HepG2 (cell line): ENCODE results near the gene AUP1. TPM values are rescaled to one million over a fixed set of nuclear protein-coding genes. Genes with fewer than 3 reads are reported as not detected.

Source experiments
- BCL6 ChIP-seq: IDR thresholded peaks from 2 replicates; pipeline ENCODE4 v1.6.1; 2016; ENCODE audit warnings: missing genetic modification reagents, missing compliant biosample characterization
- HNRNPLL ChIP-seq: fragments of 200-400 bp; formaldehyde crosslinking; IDR thresholded peaks from 2 replicates; pipeline ENCODE4 v1.6.1; 2017; ENCODE audit warnings: mild to moderate bottlenecking, low read depth, low read length; ENCODE audit not compliant: poor library complexity, severe bottlenecking
- MAFF ChIP-seq: IDR thresholded peaks from 2 replicates; pipeline ENCODE4 v1.6.1; 2011; ENCODE audit warnings: low read depth, low read length, improper control_type of control experiment
- MEIS1 ChIP-seq: sonication (generic); formaldehyde crosslinking; IDR thresholded peaks from 2 replicates; pipeline ENCODE4 v1.9.0; 2021; ENCODE audit warnings: mild to moderate bottlenecking, missing genetic modification reagents, moderate library complexity, borderline replicate concordance
- MIXL1 ChIP-seq: IDR thresholded peaks from 2 replicates; pipeline ENCODE4 v1.6.1; 2016
- SAFB2 ChIP-seq: sonication (generic); formaldehyde crosslinking; IDR thresholded peaks from 2 replicates; pipeline ENCODE4 v1.5.1; 2020; ENCODE audit warnings: missing genetic modification reagents, low read depth, mild to moderate bottlenecking, borderline replicate concordance
- SMAD3 ChIP-seq: sonication (generic); formaldehyde crosslinking; IDR thresholded peaks from 2 replicates; pipeline ENCODE4 v1.4.0; 2020; ENCODE audit warnings: missing genetic modification reagents
- SRSF1 ChIP-seq: fragments of 200-400 bp; formaldehyde crosslinking; optimal IDR thresholded peaks from 2 replicates; pipeline ENCODE3; 2017; ENCODE audit warnings: mild to moderate bottlenecking, low read depth, low read length, moderate library complexity
- YEATS4 ChIP-seq: sonication (generic); formaldehyde crosslinking; IDR thresholded peaks from 2 replicates; pipeline ENCODE4 v1.4.0; 2020; ENCODE audit warnings: missing genetic modification reagents, borderline replicate concordance
- ZFP82 ChIP-seq: sonication (generic); formaldehyde crosslinking; IDR thresholded peaks from 2 replicates; pipeline ENCODE4 v1.5.1; 2020; ENCODE audit warnings: mild to moderate bottlenecking, missing genetic modification reagents, borderline replicate concordance
- ZNF205 ChIP-seq: IDR thresholded peaks from 2 replicates; pipeline ENCODE4 v1.6.1; 2018; ENCODE audit warnings: missing biosample characterization, missing genetic modification reagents
- ZNF780A ChIP-seq: sonication (generic); formaldehyde crosslinking; IDR thresholded peaks from 2 replicates; pipeline ENCODE4 v1.8.0; 2022; ENCODE audit warnings: mild to moderate bottlenecking, missing genetic modification reagents, moderate library complexity
- polyA plus RNA-seq, 8 experiments: library from polyadenylated mRNA; depleted of rRNA in 3 of 8; stranded (reverse) in 7 of 8; unstranded in 1 of 8; fragments of >200 nt; fragmentation: Illumina TruSeq in 4 of 8; extraction: Trizol in 4 of 8; gene quantifications; 2 replicates each; pipeline versions ENCODE4 v1.2.1 to v1.2.3, GENCODE V29; 2011 to 2016; ENCODE audit warnings: low read depth in 4 of 8, missing spikeins in 1 of 8, mixed read lengths in 1 of 8; ENCODE audit not compliant: insufficient read depth in 1 of 8
- total RNA-seq, 5 experiments: library from RNA; depleted of rRNA; stranded (reverse); fragments of >200 nt; fragmentation: Illumina TruSeq; extraction: Trizol; gene quantifications; 2 replicates each; pipeline ENCODE4 v1.2.3, GENCODE V29; 2016; ENCODE audit warnings: low read depth in 1 of 5
- TF ChIP-seq, protein P1 (sequence below): sonication (generic); formaldehyde crosslinking; IDR thresholded peaks from 2 replicates; pipeline ENCODE4 v1.4.0; 2020; ENCODE audit warnings: mild to moderate bottlenecking, missing genetic modification reagents
- TF ChIP-seq, protein P2 (sequence below): sonication (generic); formaldehyde crosslinking; conservative IDR thresholded peaks from 2 replicates; pipeline ENCODE4 v1.4.0; 2020; ENCODE audit warnings: missing genetic modification reagents
- TF ChIP-seq, protein P3 (sequence below): sonication (generic); formaldehyde crosslinking; IDR thresholded peaks from 2 replicates; pipeline ENCODE4 v1.8.1; 2023; ENCODE audit warnings: missing genetic modification reagents, inconsistent platforms, borderline replicate concordance
- TF ChIP-seq, protein P4 (sequence below): sonication (generic); formaldehyde crosslinking; IDR thresholded peaks from 2 replicates; pipeline ENCODE4 v1.8.1; 2022; ENCODE audit warnings: mild to moderate bottlenecking, missing genetic modification reagents
- TF ChIP-seq, protein P5 (sequence below): sonication (generic); formaldehyde crosslinking; IDR thresholded peaks from 2 replicates; pipeline ENCODE4 v1.5.0; 2020; ENCODE audit warnings: mild to moderate bottlenecking, missing genetic modification reagents

Gene AUP1
- total and polyA plus RNA-seq, 2 of the 13 experiments (the other 11 are each of a cell fraction or from before 2014, with no cell fraction given) = 174 to 267 TPM

DNA sequence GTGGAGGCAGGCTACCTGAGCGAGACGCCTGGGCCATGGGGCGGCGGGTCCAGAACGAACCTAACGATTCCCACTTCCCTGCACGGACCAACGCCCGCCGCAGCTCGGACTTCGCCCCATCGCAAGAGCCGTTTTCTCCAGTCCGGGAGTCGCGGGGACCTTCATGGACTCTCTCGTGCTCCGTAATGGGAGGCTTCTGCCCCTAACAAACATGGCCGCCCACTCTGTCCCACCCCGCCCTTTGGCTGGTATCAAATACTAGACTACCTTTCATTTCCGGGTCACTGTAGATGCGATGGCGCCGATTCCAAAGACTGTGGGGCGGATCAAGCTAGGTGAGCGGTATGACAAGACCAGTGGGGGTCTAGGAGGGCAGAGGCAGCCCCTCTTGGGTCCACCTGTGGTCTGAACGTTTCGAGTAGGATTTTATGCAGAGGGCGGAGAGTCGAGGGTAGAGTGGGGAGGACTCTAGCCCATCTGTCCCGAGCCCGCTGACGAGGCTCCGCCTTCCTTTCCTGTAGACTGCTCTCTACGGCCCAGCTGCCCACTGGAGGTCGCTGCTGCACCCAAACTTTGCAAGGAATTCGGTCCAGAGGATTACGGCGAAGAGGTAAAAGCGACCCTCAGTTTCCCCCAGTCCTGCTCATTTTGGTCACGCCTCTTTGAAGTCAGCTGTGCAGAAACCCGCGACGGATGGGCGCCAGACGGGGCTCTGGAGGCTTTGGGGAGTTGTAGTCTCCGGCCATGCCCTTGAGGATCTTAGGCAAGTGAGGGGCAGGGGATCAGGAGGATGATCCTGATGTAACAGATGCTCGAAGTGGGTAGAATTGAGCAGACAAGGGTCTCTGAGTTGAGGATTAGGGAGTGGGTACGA, 46.5 kb downstream of the AUP1 start, which contains the start of the genes CCDC142 and TTC31 (continued):
- TF ChIP-seq, protein P1, sequence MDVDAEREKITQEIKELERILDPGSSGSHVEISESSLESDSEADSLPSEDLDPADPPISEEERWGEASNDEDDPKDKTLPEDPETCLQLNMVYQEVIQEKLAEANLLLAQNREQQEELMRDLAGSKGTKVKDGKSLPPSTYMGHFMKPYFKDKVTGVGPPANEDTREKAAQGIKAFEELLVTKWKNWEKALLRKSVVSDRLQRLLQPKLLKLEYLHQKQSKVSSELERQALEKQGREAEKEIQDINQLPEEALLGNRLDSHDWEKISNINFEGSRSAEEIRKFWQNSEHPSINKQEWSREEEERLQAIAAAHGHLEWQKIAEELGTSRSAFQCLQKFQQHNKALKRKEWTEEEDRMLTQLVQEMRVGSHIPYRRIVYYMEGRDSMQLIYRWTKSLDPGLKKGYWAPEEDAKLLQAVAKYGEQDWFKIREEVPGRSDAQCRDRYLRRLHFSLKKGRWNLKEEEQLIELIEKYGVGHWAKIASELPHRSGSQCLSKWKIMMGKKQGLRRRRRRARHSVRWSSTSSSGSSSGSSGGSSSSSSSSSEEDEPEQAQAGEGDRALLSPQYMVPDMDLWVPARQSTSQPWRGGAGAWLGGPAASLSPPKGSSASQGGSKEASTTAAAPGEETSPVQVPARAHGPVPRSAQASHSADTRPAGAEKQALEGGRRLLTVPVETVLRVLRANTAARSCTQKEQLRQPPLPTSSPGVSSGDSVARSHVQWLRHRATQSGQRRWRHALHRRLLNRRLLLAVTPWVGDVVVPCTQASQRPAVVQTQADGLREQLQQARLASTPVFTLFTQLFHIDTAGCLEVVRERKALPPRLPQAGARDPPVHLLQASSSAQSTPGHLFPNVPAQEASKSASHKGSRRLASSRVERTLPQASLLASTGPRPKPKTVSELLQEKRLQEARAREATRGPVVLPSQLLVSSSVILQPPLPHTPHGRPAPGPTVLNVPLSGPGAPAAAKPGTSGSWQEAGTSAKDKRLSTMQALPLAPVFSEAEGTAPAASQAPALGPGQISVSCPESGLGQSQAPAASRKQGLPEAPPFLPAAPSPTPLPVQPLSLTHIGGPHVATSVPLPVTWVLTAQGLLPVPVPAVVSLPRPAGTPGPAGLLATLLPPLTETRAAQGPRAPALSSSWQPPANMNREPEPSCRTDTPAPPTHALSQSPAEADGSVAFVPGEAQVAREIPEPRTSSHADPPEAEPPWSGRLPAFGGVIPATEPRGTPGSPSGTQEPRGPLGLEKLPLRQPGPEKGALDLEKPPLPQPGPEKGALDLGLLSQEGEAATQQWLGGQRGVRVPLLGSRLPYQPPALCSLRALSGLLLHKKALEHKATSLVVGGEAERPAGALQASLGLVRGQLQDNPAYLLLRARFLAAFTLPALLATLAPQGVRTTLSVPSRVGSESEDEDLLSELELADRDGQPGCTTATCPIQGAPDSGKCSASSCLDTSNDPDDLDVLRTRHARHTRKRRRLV (CRISPR knock-in tag) = peak; percentile 92; the same call in 1 of the 2 replicates
- TF ChIP-seq YEATS4 = peak; percentile 93
- TF ChIP-seq, protein P2, sequence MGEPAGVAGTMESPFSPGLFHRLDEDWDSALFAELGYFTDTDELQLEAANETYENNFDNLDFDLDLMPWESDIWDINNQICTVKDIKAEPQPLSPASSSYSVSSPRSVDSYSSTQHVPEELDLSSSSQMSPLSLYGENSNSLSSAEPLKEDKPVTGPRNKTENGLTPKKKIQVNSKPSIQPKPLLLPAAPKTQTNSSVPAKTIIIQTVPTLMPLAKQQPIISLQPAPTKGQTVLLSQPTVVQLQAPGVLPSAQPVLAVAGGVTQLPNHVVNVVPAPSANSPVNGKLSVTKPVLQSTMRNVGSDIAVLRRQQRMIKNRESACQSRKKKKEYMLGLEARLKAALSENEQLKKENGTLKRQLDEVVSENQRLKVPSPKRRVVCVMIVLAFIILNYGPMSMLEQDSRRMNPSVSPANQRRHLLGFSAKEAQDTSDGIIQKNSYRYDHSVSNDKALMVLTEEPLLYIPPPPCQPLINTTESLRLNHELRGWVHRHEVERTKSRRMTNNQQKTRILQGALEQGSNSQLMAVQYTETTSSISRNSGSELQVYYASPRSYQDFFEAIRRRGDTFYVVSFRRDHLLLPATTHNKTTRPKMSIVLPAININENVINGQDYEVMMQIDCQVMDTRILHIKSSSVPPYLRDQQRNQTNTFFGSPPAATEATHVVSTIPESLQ (CRISPR knock-in tag) = no peak
- TF ChIP-seq SMAD3 (CRISPR knock-in tag) = peak; percentile 93
- peak; percentile 21 for TF ChIP-seq SAFB2 (CRISPR knock-in tag)
- peak; percentile 76; the same call in 1 of the 2 replicates for TF ChIP-seq MIXL1 (CRISPR knock-in tag)
- TF ChIP-seq, protein P3, sequence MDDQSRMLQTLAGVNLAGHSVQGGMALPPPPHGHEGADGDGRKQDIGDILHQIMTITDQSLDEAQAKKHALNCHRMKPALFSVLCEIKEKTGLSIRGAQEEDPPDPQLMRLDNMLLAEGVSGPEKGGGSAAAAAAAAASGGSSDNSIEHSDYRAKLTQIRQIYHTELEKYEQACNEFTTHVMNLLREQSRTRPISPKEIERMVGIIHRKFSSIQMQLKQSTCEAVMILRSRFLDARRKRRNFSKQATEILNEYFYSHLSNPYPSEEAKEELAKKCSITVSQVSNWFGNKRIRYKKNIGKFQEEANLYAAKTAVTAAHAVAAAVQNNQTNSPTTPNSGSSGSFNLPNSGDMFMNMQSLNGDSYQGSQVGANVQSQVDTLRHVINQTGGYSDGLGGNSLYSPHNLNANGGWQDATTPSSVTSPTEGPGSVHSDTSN (CRISPR knock-in tag) = peak; percentile 54; the same call in 1 of the 2 replicates
- TF ChIP-seq, protein P4, sequence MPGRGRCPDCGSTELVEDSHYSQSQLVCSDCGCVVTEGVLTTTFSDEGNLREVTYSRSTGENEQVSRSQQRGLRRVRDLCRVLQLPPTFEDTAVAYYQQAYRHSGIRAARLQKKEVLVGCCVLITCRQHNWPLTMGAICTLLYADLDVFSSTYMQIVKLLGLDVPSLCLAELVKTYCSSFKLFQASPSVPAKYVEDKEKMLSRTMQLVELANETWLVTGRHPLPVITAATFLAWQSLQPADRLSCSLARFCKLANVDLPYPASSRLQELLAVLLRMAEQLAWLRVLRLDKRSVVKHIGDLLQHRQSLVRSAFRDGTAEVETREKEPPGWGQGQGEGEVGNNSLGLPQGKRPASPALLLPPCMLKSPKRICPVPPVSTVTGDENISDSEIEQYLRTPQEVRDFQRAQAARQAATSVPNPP (CRISPR knock-in tag) = 0 out of 2 replicates have a peak, but pooled peaks have one; percentile 21
- no peak for TF ChIP-seq MAFF
- TF ChIP-seq HNRNPLL = peak; percentile 71
- TF ChIP-seq BCL6 = peak; percentile 23
- peak; percentile 73; the same call in 1 of the 2 replicates for TF ChIP-seq MEIS1 (CRISPR knock-in tag)
- TF ChIP-seq ZFP82 (CRISPR knock-in tag) = peak; percentile 93; the same call in 1 of the 2 replicates
- no peak; the same call in none of the 2 replicates for TF ChIP-seq ZNF780A
- TF ChIP-seq ZNF205 (CRISPR knock-in tag) = peak; percentile 92
- TF ChIP-seq, protein P5, sequence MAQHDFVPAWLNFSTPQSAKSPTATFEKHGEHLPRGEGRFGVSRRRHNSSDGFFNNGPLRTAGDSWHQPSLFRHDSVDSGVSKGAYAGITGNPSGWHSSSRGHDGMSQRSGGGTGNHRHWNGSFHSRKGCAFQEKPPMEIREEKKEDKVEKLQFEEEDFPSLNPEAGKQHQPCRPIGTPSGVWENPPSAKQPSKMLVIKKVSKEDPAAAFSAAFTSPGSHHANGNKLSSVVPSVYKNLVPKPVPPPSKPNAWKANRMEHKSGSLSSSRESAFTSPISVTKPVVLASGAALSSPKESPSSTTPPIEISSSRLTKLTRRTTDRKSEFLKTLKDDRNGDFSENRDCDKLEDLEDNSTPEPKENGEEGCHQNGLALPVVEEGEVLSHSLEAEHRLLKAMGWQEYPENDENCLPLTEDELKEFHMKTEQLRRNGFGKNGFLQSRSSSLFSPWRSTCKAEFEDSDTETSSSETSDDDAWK = no peak
- TF ChIP-seq SRSF1 = peak; percentile 74
